ENCODE measurements around the gene HOXB2. TPM values are rescaled to one million over a fixed set of nuclear protein-coding genes. Genes with fewer than 3 reads are reported as not detected.
A peak's percentile ranks its signal among the peaks of the same experiment; 100 is the strongest.

Gene HOXB2
- total and polyA plus RNA-seq, 2 donors (not counting 1 experiment from before 2014, with no cell fraction given), result 12.2 to 12.3 TPM

GRCh38 chr17:48526608-48527546, 18.0 kb downstream of the HOXB2 start:
- no peak for TF ChIP-seq CTCF (conservative IDR thresholded peaks at IDR 0.05 in 1 of 2, IDR thresholded peaks at IDR 0.05 in 1 of 2; ENCODE audit: low read depth in 1 of 2, low read length in 2 of 2)
- no peak for TF ChIP-seq EZH2 (IDR thresholded peaks at IDR 0.05; ENCODE audit: low read length, missing control alignments)
- H3K4me1 ChIP-seq (ENCODE audit: control insufficient read depth, extremely low read depth, insufficient read depth, low read length), result peaks cover 7% of the 10 kb centered on the region
- H3K27me3 ChIP-seq (ENCODE audit: control insufficient read depth, insufficient read depth, low read length), result no peaks in the 10 kb centered on the region
- no peaks in the 10 kb centered on the region for H4K20me1 ChIP-seq (ENCODE audit: control insufficient read depth, extremely low read depth, insufficient read depth, low read length)
- H3K9ac ChIP-seq (ENCODE audit: insufficient read depth, low read length), result no peak overlapping the region
- no peak overlapping the region for H3K27ac ChIP-seq (ENCODE audit: insufficient read depth, low read length)
- H3K36me3 ChIP-seq (ENCODE audit: control insufficient read depth, insufficient read depth, low read length), result no peaks in the 10 kb centered on the region
- DNase-seq (ENCODE audit: low read depth in 2 of 2), result no peak
- no peak overlapping the region for H2AFZ ChIP-seq (ENCODE audit: low read length)
- no peaks in the 10 kb centered on the region for H3K79me2 ChIP-seq (ENCODE audit: control insufficient read depth, insufficient read depth, low read length)
- no peak overlapping the region for H3K4me3 ChIP-seq (replicated peaks in 1 of 4; ENCODE audit: control extremely low read depth in 1 of 4, insufficient read depth in 1 of 4, low read depth in 3 of 4, low read length in 4 of 4)
- H3K9me3 ChIP-seq (ENCODE audit: control insufficient read depth, insufficient read depth, low read depth, low read length), result no peaks in the 10 kb centered on the region
- no peak overlapping the region for H3K4me2 ChIP-seq (ENCODE audit: extremely low read depth, insufficient read depth, low read length)

- no peaks in the 10 kb centered on the region for H3K9me3 ChIP-seq (ENCODE audit: control insufficient read depth, insufficient read depth, low read depth, low read length)
- peak in 1 of 2 donors; percentile 28 for DNase-seq (ENCODE audit: low read depth in 2 of 2)
- H3K4me2 ChIP-seq (ENCODE audit: extremely low read depth, insufficient read depth, low read length), result no peak overlapping the region
- no peaks in the 10 kb centered on the region for H3K79me2 ChIP-seq (ENCODE audit: control insufficient read depth, insufficient read depth, low read length)
- no peak overlapping the region for H3K4me3 ChIP-seq (replicated peaks in 1 of 4; ENCODE audit: control extremely low read depth in 1 of 4, insufficient read depth in 1 of 4, low read depth in 3 of 4, low read length in 4 of 4)
- H3K4me1 ChIP-seq (ENCODE audit: control insufficient read depth, extremely low read depth, insufficient read depth, low read length), result peaks cover 11% of the 10 kb centered on the region
- no peaks in the 10 kb centered on the region for H3K36me3 ChIP-seq (ENCODE audit: control insufficient read depth, insufficient read depth, low read length)
- H2AFZ ChIP-seq (ENCODE audit: low read length), result no peak overlapping the region
- H4K20me1 ChIP-seq (ENCODE audit: control insufficient read depth, extremely low read depth, insufficient read depth, low read length), result no peaks in the 10 kb centered on the region
- no peaks in the 10 kb centered on the region for H3K27me3 ChIP-seq (ENCODE audit: control insufficient read depth, insufficient read depth, low read length)
- peak; percentile 35 to 53 for TF ChIP-seq CTCF (conservative IDR thresholded peaks at IDR 0.05 in 1 of 2, IDR thresholded peaks at IDR 0.05 in 1 of 2; ENCODE audit: low read depth in 1 of 2, low read length in 2 of 2)
- no peak for TF ChIP-seq EZH2 (IDR thresholded peaks at IDR 0.05; ENCODE audit: low read length, missing control alignments)
- H3K27ac ChIP-seq (ENCODE audit: insufficient read depth, low read length), result no peak overlapping the region
- no peak overlapping the region for H3K9ac ChIP-seq (ENCODE audit: insufficient read depth, low read length)
Measured at GRCh38 chr17:48523010-48523409, 21.9 kb downstream of the HOXB2 start.

- Histone ChIP-seq H3K27ac (ENCODE audit: insufficient read depth, low read length) (no peak overlapping the region), H3K36me3 (ENCODE audit: control insufficient read depth, insufficient read depth, low read length) (no peaks in the 10 kb centered on the region), H3K9ac (ENCODE audit: insufficient read depth, low read length) (no peak overlapping the region), H4K20me1 (ENCODE audit: control insufficient read depth, extremely low read depth, insufficient read depth, low read length) (no peaks in the 10 kb centered on the region), H3K4me3 (replicated peaks in 1 of 4; ENCODE audit: control extremely low read depth in 1 of 4, insufficient read depth in 1 of 4, low read depth in 3 of 4, low read length in 4 of 4) (no peak overlapping the region), H2AFZ (ENCODE audit: low read length) (no peak overlapping the region), H3K79me2 (ENCODE audit: control insufficient read depth, insufficient read depth, low read length) (no peaks in the 10 kb centered on the region), H3K4me2 (ENCODE audit: extremely low read depth, insufficient read depth, low read length) (no peak overlapping the region), H3K9me3 (ENCODE audit: control insufficient read depth, insufficient read depth, low read depth, low read length) (no peaks in the 10 kb centered on the region), H3K4me1 (ENCODE audit: control insufficient read depth, extremely low read depth, insufficient read depth, low read length) (peaks cover 11% of the 10 kb centered on the region), H3K27me3 (ENCODE audit: control insufficient read depth, insufficient read depth, low read length) (no peaks in the 10 kb centered on the region)
- DNase-seq (ENCODE audit: low read depth in 2 of 2), result peak; percentile 59 to 71
- TF ChIP-seq EZH2 (IDR thresholded peaks at IDR 0.05; ENCODE audit: low read length, missing control alignments), result no peak
- TF ChIP-seq CTCF (conservative IDR thresholded peaks at IDR 0.05 in 1 of 2, IDR thresholded peaks at IDR 0.05 in 1 of 2; ENCODE audit: low read depth in 1 of 2, low read length in 2 of 2), result no peak
Measured at GRCh38 chr17:48522031-48522653, 22.8 kb downstream of the HOXB2 start.
